Subcutaneous preadipocyte (primary cell): Measurements from ENCODE around the gene SLC16A12. TPM values are rescaled to one million over a fixed set of nuclear protein-coding genes. Genes with fewer than 3 reads are reported as not detected.

Experiments used
- total RNA-seq: library from RNA; depleted of rRNA; stranded (reverse); fragments of >200 nt; gene quantifications from 2 replicates; pipeline ENCODE4 v1.2.3, GENCODE V29; 2012

The SLC16A12 gene, protein sequence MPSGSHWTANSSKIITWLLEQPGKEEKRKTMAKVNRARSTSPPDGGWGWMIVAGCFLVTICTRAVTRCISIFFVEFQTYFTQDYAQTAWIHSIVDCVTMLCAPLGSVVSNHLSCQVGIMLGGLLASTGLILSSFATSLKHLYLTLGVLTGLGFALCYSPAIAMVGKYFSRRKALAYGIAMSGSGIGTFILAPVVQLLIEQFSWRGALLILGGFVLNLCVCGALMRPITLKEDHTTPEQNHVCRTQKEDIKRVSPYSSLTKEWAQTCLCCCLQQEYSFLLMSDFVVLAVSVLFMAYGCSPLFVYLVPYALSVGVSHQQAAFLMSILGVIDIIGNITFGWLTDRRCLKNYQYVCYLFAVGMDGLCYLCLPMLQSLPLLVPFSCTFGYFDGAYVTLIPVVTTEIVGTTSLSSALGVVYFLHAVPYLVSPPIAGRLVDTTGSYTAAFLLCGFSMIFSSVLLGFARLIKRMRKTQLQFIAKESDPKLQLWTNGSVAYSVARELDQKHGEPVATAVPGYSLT
- total RNA-seq: under 0.01 and 0.20 TPM in 2 replicates

DNA sequence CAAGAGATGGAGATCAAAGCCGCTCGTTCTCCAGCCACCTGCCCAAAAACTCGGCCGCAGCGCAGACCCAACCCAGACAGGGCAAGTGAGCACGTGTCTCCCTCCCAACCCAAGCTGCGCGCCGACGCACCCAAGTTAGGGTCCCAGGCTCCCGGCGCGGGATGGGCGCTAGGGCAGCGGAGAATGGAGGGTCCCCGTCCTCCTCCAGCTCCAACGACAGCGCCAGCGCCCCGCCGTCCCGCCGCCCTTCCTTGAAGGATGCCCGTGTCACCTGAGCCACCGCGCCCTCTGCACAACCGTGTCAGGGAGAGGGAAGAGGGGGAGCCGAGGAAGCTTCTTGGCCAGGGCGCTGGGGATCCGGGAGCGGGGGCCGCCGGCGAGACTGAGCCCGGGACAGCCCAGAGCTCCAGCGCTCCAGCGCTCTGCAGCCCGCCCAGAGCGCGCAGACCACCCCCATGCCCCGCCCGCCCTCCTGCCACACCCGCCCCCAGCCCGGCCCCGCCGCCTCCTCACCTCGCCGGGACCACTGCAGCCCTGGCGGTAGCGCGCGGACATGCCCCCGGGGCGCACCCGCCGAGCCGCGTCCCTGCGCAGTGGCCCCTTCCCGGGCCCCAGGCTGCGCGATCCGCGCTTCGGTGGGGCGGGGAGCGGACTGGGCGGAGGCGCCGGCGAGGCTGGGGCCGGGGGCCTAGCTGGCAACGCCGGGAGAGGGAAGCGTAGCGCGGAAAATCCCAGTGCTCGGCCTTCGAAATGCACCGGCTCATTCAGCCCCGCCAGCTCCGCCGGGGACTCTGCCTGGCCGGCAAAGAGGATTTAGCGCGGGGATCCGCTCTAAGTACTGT lies at the start of gene SLC16A12:
Gene SLC16A12, minus strand, starts transcription at position 424 of the 842 bp plus-strand sequence. CDS start 73,016 bp downstream, outside the sequence.

DNA sequence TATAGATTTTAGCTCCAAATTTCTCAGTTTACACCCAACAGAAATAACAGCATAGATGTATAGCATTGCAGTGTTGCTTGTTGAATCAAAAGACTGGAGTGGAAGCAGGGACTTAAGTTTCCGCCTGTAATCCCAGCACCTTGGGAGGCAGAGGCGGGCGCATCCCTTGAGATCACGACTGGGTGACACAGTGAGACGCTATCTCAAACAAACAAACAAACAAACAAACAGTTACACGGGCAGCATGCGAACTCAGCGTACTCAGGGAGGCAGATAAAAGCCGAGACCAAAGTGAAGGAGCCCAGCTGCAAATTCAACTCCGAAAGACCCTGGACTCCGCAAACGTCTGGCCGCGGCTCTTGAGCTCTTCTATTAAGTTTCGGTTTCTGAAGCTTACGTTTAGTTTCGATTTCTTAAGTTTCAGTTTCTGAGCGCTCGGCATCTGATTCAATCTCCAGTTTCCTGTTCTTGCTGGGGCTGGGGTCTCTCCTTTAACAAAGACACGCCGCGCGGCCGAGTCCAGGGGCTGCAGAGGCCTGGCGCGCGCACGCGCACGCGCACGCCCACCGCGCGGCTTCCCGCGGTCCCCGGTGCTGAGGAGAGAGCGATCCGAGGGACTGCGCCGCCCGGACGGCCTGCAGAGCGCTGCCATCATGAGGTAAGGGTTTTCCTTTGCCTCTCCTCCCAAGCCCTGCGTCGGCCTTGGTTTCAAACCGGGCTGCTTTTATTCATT lies 121.1 kb downstream of the SLC16A12 start, which contains the start of gene IFIT5:
Gene IFIT5, plus strand, starts transcription at position 423 of the 733 bp plus-strand sequence. Its CDS starts 231 bp downstream, at position 654.

DNA sequence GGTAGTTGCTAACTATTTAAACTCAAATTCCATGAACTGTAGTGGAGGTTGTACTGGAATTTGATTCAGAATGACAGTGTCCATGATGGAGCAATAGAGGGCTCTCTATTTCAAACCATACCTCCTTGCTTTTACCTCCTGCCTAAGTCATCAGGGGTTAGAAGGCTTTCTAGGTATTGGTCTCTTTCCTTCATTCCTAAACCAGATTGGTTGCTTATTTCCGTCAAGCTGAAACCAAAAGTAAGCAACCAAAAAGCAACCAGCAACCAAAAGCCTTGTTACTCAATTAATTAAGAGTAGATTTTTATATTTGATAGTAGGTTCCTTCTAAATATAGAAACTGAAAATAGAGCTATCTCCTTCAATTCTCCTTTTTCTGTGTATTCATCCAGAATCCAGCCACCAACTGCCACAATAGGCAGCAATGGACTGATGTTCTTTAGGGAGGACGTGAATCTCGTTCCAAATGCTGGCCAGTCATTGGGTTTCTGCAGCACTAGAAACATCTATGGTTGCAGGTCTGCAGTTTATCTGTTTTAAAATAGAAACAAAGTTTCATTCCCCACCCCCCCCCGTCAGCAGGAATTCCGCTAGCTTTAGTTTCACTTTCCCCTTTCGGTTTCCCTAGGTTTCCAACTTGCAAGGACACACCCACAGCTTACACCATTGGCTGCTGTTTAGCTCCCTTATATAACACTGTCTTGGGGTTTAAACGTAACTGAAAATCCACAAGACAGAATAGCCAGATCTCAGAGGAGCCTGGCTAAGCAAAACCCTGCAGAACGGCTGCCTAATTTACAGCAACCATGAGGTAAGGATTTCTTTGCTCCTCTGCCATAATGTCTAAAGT lies 143.3 kb downstream of the SLC16A12 start, which contains the start of gene IFIT1:
Gene IFIT1, plus strand, starts transcription at position 717 of the 850 bp plus-strand sequence. Its CDS starts 90 bp downstream, at position 807.

Other genes with a start within 250 kb of the SLC16A12 start
- gene IFIT2, start 233.5 kb downstream of the SLC16A12 start, total RNA-seq: 3.1 and 3.7 TPM in 2 replicates
- gene IFIT3, start 207.6 kb downstream of the SLC16A12 start, total RNA-seq: 15.8 and 16.4 TPM in 2 replicates
- gene IFIT1B, start 157.5 kb downstream of the SLC16A12 start, total RNA-seq: not detected in 2 replicates
- gene IFIT1, start 143.0 kb downstream of the SLC16A12 start, total RNA-seq: 4.3 and 5.5 TPM in 2 replicates
- 19.1 and 21.1 TPM in 2 replicates for gene IFIT5, start 121.0 kb downstream of the SLC16A12 start, total RNA-seq
- gene PANK1, start 109.6 kb upstream of the SLC16A12 start, total RNA-seq: 7.0 and 7.4 TPM in 2 replicates
- 9.9 and 29.9 TPM in 2 replicates for gene KIF20B, start 166.0 kb upstream of the SLC16A12 start, total RNA-seq